Panc1 (cell line): Measurements from ENCODE around the gene C1orf159. TPM values are rescaled to one million over a fixed set of nuclear protein-coding genes. Genes with fewer than 3 reads are reported as not detected.

Experiments
- ATAC-seq: fragments of 200-7000 bp; cut with Tn5 transposase; 2 replicates; pipeline ENCODE4 v1.9.1; 2020; ENCODE audit warnings: mild to moderate bottlenecking, moderate library complexity
- BruUV-seq: library from RNA; stranded (reverse); fragments of 400-500 nt; replicated peaks from 2 replicates; lab custom pipeline; 2021; lab: Mats Ljungman, UMichigan
- CTCF ChIA-PET: fragments of 300-600 bp; sonication (Branson Sonifier 250); formaldehyde crosslinking; loops from one replicate; lab custom pipeline; 2022; ENCODE audit warnings: antibody characterized with exemption; lab: Charles Lee
- POLR2A ChIA-PET: fragments of 300-600 bp; sonication (Branson Sonifier 250); formaldehyde crosslinking; loops from one replicate; lab custom pipeline; 2022; ENCODE audit warnings: antibody characterized with exemption; lab: Charles Lee
- DNase-seq: peaks from one replicate; pipeline ENCODE4 v3.0.0-alpha.2; 2010; ENCODE audit warnings: low read depth, low spot score
- H3K27ac ChIP-seq: 2 replicates; pipeline ENCODE4 v1.5.1; 2011; ENCODE audit warnings: mild to moderate bottlenecking, low read length, inconsistent platforms
- H3K27me3 ChIP-seq: fragments of 200-500 bp; sonication (Bioruptor generic); 2 replicates; pipeline ENCODE4 v1.6.0; 2014; ENCODE audit warnings: low read length, inconsistent platforms; ENCODE audit not compliant: control insufficient read depth, insufficient read depth
- H3K36me3 ChIP-seq: fragments of 200-500 bp; sonication (Bioruptor generic); 2 replicates; pipeline ENCODE4 v1.5.1; 2014; ENCODE audit warnings: inconsistent platforms, mild to moderate bottlenecking, low read length, moderate library complexity; ENCODE audit not compliant: control insufficient read depth, insufficient read depth
- H3K4me1 ChIP-seq: 2 replicates; pipeline ENCODE4 v1.5.1; 2011; ENCODE audit warnings: inconsistent platforms, mild to moderate bottlenecking, low read length, moderate library complexity; ENCODE audit not compliant: control insufficient read depth, insufficient read depth
- H3K4me3 ChIP-seq, 2 experiments: 2 replicates each; pipeline ENCODE4 v1.5.1; 2011 to 2012; ENCODE audit warnings: low read depth in 2 of 2, low read length in 2 of 2, mild to moderate bottlenecking in 2 of 2, inconsistent platforms in 1 of 2, moderate library complexity in 1 of 2
- H3K9me3 ChIP-seq: fragments of 200-500 bp; sonication (Bioruptor generic); 2 replicates; pipeline ENCODE4 v1.5.1; 2014; ENCODE audit warnings: low read depth, mild to moderate bottlenecking, inconsistent platforms, low read length, moderate library complexity; ENCODE audit not compliant: control insufficient read depth, insufficient read depth
- CTCF ChIP-seq: fragments of 450-650 bp; IDR thresholded peaks from 2 replicates; pipeline ENCODE4 v1.5.1; 2017; ENCODE audit warnings: mild to moderate bottlenecking
- POLR2AphosphoS5 ChIP-seq: IDR thresholded peaks from 2 replicates; pipeline ENCODE4 v1.6.1; 2012; ENCODE audit warnings: mild to moderate bottlenecking, low read depth, low read length, moderate library complexity
- REST ChIP-seq, 2 experiments: IDR thresholded peaks; 2 replicates each; pipeline ENCODE4 v1.6.1; 2011 to 2012; ENCODE audit warnings: low read depth in 2 of 2, control low read depth in 1 of 2, low read length in 1 of 2, mild to moderate bottlenecking in 1 of 2, moderate library complexity in 1 of 2; ENCODE audit not compliant: insufficient read depth in 1 of 2
- SIN3A ChIP-seq: IDR thresholded peaks from 2 replicates; pipeline ENCODE4 v1.6.1; 2012; ENCODE audit warnings: low read depth, mild to moderate bottlenecking, low read length, moderate library complexity, borderline replicate concordance; ENCODE audit not compliant: insufficient read depth
- TCF7L2 ChIP-seq: IDR thresholded peaks from 2 replicates; pipeline ENCODE4 v1.6.1; 2011; ENCODE audit warnings: mild to moderate bottlenecking, low read depth, low read length, inconsistent platforms
- in situ Hi-C: cut with HindIII; loops from 2 replicates; pipeline ENCODE4 v1.10.0; 2016; ENCODE audit warnings: low sequenced_read_pairs, low pct_unique_long_range_greater_than_20kb
- intact Hi-C: fragments of 100-400 bp; cut with micrococcal nuclease; formaldehyde crosslinking; loops from one replicate; pipeline ENCODE4 v1.10.0; 2022; ENCODE audit not compliant: unreplicated experiment
- total RNA-seq: library from RNA; stranded (reverse); gene quantifications from one replicate; pipeline ENCODE4 v1.2.1, GENCODE V29; 2021; ENCODE audit not compliant: unreplicated experiment

The C1orf159 gene
- total RNA-seq, 1 experiment from 2014 or later, result 28.8 TPM

GRCh38 chr1:1143636-1144035 is 27.7 kb upstream of the C1orf159 start:
- intact Hi-C loops, result no loop called here
- ChIA-PET CTCF (no interaction called here), POLR2A (no interaction called here)
- no peaks in the 10 kb centered on the region; the same call in 1 of the 2 replicates for H3K4me1 ChIP-seq
- no peaks in the 10 kb centered on the region for H3K27me3 ChIP-seq
- no peak for TF ChIP-seq SIN3A
- TF ChIP-seq TCF7L2, result no peak
- no peak for TF ChIP-seq REST (IDR thresholded peaks at IDR 0.05; ENCODE audit: insufficient read depth in 1 of 2, low read depth in 2 of 2, low read length in 1 of 2)
- TF ChIP-seq POLR2AphosphoS5, result no peak
- TF ChIP-seq CTCF, result no peak
- H3K4me3 ChIP-seq, result no peak overlapping the region
- ATAC-seq (0 out of 2 replicates have a peak, but pooled peaks have one; percentile 15), DNase-seq (no peak)
- no peak overlapping the region for H3K27ac ChIP-seq
- in situ Hi-C loops, result no loop called here
- H3K36me3 ChIP-seq, result no peaks in the 10 kb centered on the region
- H3K9me3 ChIP-seq, result no peaks in the 10 kb centered on the region
- no TSS peak for BruUV-seq

GRCh38 chr1:1142844-1143243 is 27.0 kb upstream of the C1orf159 start:
- POLR2A ChIA-PET, result no interaction called here
- no TSS peak for BruUV-seq
- CTCF ChIA-PET, result no interaction called here

More at GRCh38 chr1:1142844-1143243, 27.0 kb upstream of the C1orf159 start:
- Histone ChIP-seq H3K36me3 (no peaks in the 10 kb centered on the region), H3K27ac (no peak overlapping the region), H3K27me3 (no peaks in the 10 kb centered on the region), H3K9me3 (no peaks in the 10 kb centered on the region), H3K4me1 (no peaks in the 10 kb centered on the region; the same call in 1 of the 2 replicates), H3K4me3 (no peak overlapping the region)
- in situ Hi-C loops (no loop called here), intact Hi-C loops (no loop called here)
- ATAC-seq (no peak), DNase-seq (no peak)
- TF ChIP-seq TCF7L2, result no peak
- no peak for TF ChIP-seq CTCF
- no peak for TF ChIP-seq REST (IDR thresholded peaks at IDR 0.05; ENCODE audit: insufficient read depth in 1 of 2, low read depth in 2 of 2, low read length in 1 of 2)
- TF ChIP-seq POLR2AphosphoS5, result no peak
